Stimulated activated CD4-positive, alpha-beta T cell treated with anti-CD3 and anti-CD28 coated beads, Interleukin-4, amount 100 ng/mL, for 4 hours (primary cell): ENCODE results near the gene SLC12A8.
A peak's percentile ranks its signal among the peaks of the same experiment; 100 is the strongest.

ENCODE experiments used
- DNase-seq, 2 experiments: peaks; one replicate each; pipeline ENCODE4 v3.0.0-alpha.2; 2020

SLC12A8 gene

DNA sequence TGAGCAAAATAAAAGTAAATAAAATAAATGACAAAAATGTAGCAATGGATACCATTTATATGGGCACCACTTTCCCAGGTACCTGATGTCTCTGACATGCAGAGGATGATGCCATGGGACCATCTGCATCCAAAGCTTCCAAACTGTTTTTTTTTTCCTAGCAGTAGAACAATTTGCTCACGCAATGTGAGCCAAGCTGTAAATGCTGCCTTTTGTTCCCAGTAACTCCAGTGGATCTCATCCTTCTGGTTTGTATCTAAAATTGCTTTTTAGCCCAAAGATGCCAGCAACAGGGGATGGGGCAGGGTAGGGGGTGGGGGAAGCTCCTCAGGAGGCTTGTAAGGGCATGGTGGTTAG lies 32.7 kb downstream of the SLC12A8 start:
- no peak for DNase-seq

DNA sequence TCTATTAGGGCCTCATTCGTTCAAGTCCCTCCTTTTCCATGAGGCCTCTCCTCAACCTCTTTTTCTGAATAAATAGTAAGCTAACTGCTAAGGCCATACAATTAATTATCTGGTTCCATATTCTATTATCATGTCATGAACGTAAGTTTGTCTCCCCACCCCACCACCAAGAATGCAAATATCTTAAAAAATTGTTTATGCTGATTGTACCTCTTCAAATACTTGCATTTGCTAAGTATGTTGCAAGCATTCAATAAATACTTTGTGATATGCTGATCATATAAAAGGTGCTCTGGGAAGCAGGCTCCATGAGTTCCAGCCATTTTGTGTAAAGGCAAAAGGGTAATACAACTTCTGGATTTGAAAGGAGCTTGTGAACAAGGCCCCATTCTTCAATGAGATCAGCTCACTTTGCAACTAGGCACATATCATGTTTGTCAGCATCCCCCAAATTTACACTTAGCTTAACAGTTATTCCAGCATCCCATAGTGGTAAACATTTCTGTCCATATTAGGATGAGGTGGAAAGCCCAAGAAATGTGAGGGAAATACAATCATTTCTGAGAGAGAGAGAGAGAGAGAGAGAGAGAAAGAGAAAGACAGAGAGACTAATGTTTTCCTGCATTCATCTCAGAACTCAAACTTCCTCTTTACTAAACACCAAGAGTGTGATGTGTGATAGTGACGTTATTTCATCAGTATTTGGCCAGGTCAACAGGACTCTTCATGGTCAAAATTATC lies 33.2 kb downstream of the SLC12A8 start:
- no peak for DNase-seq

DNA sequence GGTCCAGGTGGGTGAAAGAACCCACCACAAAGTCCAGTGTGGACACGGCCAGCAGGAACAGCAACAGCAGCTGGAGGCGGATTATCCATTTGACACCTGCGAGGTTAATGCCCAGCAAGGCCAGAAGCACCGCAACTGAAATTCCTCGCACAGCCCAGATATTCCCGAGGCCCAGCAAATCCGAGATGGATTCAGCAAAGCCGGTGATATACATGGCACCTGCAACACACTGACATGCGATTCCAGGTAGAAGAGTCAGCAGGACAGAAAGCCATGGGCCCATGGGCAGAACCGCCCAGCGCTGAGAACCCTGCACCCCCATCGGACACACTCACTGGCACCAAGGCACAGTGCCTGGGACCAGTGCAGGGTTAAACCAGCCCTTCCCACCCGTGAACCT lies 34.8 kb downstream of the SLC12A8 start:
- DNase-seq = no peak

DNA sequence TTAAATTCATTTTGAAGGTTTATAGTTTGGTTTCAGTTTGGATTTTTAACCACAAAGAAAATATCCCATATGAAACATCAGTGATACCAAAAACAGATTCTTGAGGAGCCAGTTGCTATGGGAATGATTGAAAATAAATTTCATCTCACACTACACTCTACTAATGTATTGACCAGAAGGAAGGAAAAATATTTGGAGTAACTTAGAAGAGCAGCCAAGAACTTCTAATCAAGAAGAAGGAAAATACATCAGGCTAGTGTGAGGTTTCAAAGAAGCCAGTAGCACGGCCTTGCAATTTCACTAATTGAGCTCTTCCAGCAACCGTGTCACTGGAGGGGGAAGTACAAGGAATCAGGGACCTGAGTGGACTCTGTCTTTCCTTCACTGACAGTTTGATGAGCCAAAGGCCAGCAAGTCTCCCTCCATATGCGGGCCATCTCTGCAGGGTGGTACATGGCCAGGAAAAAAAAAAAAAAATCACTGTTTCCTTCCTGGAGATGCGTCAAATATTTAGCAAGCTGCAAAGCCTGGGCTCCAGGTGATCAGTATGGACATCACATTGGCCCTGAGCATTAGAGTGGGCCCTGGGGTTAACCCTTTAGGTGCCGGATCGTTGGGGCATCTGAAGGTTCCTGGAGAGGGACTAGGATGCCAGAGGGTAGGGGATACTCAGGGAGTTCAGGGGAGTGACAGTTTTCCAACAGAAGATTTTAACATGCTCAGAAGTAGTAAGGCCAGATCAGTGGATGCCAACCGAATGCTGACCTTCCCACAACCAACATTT lies 37.1 kb downstream of the SLC12A8 start:
- DNase-seq = no peak

DNA sequence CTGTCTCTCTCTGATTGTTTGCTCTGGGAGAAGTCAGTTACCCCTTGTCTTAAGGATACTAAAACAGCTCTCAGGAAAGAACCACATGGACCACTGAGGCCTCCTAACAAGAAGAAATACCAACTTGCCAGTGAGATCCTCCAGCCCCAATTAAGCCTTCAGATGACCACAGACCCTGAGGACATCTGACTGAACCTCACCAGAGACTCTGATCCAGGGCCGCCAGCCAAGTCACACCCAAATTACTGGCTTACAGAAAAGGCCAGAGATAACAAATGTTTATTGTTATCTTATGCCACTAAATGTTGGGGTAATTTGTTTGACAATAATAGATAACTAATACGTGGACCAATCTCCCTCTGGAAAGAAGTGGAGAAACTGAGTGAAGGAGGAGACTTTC lies 40.2 kb downstream of the SLC12A8 start:
- no peak for DNase-seq

DNA sequence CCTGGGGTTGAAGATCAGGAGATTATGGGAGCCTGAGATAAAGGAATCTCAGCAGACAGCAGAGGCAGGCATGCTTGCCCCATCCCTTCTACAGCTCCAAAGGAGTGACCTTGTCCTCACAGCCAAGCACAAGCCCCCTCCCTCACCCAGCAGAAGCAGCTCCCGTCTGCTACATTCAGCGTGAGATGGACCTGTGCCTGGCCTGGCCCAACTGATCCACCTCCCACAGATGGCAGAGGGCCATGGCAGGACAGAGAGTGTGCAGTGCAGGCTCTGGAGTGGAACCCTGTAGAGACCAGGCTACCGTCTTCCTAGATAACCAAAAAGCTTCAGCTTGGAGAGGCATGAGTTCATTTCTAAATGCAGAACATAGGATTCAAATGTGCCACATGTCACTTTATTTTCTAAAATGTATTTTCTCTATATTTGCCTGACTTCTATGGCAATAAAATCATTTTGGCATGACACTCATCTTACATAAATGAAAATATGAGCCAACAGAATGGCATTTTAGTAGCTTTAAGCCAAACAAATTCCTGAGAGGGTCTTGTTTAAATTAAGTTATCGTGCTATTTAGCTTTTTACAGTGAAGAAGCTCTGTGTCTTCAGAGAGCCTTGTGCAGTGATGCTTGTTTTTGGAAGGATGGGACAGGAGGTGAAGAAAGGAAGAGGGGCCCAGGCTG lies 43.7 kb downstream of the SLC12A8 start:
- DNase-seq = no peak

DNA sequence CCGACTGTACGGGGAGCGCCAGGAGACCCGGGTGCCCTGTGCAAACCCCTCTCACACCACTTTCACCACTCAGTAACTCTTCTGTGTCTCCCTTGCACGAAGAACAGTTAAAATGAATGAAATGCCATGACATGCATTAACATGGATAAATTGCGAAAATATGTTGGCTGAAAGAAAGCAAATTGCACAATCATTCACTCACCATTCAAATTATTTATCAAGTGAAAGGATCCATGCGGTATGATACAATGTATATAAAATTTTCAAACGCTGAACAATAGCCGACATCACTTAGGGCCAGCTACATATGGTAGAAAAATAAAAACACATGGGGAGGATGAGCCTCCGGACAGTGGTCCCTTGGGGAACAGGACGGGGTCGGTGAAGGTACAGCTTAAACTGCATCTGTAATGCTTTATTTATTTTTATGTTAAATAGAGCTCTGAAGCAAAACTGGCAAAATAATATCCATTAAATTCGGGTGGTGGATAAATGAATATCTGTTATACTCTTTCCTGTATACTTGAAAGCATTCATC lies 45.9 kb downstream of the SLC12A8 start:
- no peak for DNase-seq

DNA sequence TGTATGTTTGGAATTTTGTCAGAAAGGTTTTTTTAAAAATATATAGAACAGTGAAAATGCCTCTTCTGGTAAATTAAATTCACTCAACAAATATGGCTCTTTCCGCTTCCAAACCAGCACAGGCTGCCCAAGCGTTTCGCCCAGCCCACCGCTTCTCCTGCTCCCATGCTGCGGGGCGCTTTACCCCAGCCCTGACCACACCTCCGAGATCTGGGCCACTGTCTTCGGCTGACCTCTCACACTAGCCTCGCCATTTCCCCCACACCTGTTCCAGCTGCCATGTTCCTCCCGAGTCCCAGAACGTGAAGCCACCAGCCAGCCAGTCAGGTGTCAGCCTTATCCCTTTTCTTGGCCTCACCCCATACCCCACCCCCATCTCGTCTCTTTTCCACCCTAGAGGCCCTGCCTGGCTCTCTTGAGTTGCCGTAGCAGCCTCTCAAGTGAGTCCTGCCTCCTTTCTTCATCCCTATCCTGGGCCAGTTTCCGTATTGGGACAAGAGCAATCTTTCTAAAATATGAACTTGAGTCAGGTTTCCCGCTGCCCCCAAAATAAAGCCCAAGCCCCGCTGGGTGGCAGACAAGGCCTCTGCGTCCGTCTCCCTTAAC lies 46.5 kb downstream of the SLC12A8 start:
- DNase-seq = no peak

DNA sequence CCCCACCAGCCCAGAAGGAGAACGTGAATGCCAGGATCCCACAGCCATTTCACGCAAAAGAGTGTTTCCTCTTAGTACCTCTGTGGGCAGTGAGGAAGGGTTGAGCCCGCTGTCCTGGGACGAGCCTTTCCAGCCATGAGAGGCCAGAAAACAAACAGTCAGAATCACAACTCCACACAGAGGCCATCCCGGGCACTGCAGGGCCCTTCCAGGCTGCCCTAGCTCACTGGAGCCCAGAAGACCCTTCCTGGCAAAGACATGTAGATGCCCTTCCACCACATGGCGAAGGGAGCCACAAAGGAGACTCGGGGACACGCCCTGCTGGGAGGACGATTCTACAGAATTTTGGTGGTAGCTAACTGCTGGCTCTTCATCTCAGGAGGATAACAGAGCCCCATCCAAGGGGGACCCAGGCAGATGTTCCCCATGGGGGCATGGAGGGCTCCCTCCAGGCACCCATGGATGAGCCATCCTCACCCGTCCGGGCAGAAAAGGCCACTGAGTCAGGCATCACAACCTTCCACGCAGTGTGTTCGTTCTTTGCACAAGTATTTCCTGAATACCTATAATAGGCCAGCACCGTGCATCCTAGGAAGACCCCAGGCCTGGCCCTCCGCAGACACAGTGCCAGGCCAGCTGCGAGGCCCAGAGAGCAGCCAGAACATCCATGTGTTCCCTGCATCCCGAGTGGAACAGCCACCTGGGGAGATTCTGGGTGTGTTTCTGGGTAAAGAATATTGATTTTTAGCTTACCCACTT lies 47.2 kb downstream of the SLC12A8 start:
- no peak for DNase-seq

DNA sequence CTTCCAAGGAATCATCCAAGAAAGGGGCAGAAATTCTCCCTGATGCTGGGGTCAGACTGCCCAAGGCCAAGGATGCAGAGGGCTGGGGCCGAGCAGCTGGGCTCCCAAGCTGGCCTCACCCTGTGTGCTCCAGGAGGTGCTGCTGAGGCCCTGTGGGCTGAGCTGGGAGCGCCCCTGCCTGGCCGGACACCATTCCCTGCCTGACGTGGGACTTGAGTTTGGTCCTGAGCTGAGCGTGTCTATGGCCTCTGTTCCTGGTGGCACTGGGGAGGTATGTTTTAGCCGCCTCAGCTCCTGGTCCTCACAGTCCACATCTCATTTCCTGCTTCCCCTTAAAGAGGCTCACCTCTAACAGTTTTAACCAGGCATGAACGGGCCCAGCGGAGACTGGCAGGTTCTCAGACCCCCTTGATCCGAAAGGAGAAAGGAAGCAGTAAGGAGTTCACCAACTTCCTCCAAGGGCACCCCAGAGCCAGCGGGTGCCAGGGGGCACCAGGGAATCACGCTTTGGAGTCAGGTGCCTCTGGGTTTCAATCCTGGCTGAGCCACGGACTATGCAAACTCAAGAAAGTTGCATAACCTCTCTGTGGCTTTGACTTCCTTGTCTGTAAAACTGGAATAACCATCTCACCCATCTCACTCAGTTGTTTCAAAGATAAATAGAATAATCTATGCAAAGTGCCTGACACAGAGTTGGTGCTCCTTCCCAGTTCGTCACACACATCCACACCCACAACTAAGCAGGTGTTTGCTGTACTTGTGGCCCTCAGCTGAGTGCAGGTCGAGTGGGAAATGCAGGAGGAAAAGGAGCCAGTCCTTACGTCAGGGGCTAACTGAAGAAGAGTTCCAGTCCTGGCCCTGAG lies 48.6 kb downstream of the SLC12A8 start:
- no peak for DNase-seq

DNA sequence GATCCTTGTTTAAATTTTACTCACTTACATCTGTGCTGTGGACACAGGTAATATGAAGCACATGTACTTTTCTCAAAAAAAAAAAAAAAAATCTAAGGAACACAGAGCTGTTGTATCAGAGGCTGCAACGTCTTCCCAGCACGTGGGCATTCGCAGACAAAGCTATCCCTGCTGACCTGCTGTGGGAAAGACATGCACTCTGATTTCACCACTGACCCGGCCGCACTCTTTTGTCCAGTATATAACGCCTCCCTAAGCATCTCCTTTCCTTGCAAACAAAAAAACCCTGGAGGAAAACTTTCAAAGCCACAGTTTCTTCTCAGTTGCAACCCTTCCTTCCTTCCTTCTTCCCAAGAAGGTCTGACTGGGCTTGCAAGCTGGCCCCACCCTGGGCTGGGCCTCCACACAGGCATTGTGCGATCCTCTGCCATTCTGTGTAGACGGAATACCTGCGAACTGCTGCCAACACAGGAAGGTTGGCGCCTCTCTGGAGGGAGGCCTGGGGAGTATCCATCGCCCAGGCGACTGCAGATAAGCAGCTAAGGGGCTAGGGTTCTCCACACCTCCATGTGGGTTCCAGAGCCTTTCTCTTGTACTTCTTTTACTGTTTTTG lies 50.8 kb downstream of the SLC12A8 start:
- no peak for DNase-seq

DNA sequence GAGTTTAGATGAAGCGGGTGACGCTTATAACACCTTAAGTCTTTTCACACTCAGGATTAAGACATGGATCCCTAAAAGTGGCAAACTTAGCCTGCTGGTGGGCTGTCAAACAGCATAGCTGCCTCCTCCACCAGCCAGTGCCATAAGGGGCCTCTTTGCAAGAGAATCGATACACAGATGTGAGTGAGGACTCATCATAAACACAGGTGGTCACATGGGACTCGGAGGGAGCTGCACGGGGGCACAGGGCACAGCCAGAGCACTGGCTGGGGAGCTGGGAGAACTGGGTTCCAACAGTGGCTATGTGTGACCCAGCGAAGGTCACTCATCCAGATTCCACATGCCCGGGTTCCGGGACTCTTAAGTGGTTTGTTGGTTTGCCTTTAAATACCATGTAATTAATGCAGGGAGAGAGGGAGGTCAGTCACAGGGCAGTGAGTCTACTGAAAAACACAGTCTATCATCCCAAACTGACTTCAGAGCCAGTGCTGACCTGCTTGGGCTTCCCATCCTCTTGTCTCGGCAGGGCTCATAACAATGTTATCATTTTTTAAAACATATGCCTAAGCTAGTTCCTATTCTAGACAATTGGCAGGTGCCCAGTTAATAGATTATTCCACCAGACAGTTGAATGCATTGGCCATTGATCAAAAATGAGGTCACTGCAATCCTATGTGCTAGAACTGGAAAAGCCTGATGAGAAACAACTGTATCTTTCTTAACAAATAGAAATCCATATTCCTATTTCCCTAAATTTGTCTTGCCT lies 51.8 kb downstream of the SLC12A8 start:
- no peak for DNase-seq

DNA sequence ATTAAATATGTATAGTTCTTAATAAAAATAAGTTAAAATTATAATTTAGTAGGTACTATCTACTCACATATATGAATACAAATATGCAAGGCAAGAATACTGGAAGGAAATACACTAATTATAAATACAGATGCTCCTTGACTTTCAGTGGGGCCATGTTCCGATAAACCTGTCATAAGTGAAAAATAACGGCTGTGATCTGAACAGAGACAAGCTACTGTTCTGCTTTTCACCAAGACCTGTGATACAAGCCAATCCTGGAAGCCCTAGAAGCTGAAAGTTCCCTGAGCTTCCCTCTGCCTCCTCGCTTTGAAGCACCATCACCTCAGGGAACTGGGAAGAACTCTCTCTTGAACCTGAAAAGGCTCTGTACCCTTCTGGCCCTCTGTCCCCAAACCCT lies 55.4 kb downstream of the SLC12A8 start:
- no peak for DNase-seq

DNA sequence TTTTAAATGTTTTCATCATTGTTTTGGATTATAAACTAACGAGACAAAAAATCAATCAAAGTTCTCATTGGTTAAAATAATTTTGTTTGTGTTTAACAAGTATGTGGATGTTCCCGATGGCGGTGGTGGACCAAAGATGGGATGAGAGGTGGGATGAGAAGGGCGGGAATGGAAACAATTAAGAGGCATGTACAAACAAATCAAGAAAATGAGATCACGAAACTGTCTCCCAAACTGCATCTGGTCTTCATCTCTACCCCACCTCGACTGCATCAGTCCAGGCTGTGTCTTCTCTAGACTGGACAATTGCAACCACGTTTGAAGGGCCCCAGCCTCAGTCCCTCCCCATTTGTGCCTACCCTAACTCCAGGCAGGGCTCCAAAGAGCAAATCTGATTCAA lies 56.1 kb downstream of the SLC12A8 start:
- no peak for DNase-seq

DNA sequence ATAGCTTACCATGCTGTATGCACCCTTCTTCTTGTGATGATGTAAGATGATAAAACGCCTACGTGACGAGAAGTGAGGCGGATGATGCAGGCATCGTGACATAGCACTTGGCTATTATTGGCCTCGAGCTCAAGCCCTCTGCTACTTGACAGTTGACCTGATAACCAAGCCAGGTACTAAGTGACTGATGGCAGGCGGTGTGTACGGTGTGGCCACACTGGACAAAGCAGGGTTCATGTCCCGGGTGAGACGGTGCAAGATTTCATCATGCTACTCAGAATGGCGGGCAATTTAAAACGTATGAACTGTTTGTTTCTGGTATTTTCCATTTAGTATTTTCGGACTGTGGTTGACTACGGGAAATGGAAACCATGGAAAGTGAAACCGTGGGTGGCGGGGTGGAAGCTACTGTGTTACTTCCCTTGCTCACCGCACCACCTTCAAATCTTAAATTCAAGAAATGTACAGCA lies 57.7 kb downstream of the SLC12A8 start:
- peak in 1 of 2 experiments; percentile 22 for DNase-seq

DNA sequence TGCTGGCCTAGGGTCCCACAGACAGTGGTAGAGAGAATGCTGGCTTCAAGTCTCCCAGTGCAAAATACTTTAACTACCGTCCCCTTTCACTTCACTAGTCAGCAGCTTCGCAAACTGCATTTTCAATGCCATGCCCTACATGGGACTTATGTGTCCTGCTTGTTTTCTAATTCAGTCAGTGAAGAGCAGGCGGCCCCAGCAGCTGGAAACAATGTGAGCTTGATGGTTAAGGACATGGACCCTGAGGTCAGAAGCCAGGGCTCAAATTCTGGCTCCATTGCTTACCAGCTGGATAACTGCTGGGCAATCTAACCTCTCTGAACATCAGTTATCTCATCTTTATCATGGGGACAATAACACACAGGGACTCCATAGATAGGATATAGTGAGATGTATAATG lies 58.4 kb downstream of the SLC12A8 start:
- no peak for DNase-seq

DNA sequence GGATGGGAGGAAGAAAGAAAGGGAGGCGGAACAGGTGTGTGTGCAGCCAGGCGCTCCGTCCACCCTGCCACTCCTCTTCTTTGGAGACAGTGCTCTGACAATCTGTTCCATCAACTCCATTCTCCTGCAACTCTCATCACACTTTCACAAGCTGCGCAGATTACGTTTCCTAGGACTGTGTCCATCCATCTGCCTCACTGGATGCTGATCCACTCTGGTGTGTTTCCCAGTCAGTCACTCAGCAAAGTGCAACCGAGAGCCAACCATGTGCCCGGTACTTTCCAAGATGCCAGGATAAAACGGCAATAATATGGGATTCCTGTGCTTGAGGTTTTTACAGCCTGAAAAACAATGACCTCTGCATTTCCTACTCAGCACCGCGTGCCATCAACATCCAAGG lies 59.6 kb downstream of the SLC12A8 start:
- DNase-seq = no peak

DNA sequence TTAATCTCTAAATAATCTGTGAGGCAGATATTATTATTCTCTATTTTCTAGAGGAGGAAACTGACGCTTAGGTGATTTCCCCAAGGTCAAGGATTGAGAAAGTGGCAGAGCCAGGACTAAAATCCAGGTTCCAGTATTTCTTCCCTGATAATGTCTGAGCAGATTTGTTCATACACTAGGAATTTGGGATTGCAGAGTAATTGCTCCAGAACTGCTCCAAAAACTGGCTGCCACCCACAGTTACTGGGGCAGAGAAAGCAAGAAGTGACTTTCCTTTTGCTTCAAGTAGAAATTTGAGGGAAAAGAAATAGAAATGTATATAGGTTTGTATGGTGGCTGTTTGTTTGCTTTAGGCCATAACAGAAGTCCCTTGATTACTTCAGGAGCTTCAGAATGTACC lies 60.6 kb downstream of the SLC12A8 start:
- DNase-seq = no peak

DNA sequence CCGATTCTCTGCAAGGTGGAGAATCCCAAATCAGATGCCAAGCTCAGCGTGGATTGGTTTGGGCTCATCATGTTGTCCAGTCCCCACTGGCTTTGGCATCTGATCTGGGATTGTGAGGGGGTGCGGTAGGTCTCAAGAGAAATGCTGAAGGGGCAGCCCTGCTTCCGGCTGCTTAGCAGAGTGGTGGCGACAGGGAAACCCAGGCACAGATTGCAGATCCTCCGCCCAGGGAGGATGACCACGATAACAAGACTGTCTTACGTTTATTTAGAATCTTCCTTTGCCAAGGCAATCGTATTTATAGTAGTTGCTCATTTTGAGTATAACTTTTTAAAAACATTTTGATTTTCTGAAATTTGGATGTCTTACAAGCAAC lies 61.1 kb downstream of the SLC12A8 start:
- no peak for DNase-seq
